Measurements from ENCODE around the gene RTP4.
A peak's percentile ranks its signal among the peaks of the same experiment; 100 is the strongest.
"Not testable (repeated sequence)": the region's sequence is repeated elsewhere in the genome, so short reads cannot be mapped to it uniquely, and the experiment has no call there.

The RTP4 gene

GRCh38 chr3:187370051-187370450 lies 1.9 kb downstream of the RTP4 start:
- no peak for FAIRE-seq

- FAIRE-seq = no peak
Measured at GRCh38 chr3:187375581-187375980, 7.4 kb downstream of the RTP4 start.

GRCh38 chr3:187377842-187378241 lies 9.7 kb downstream of the RTP4 start:
- no peak for FAIRE-seq

DNA sequence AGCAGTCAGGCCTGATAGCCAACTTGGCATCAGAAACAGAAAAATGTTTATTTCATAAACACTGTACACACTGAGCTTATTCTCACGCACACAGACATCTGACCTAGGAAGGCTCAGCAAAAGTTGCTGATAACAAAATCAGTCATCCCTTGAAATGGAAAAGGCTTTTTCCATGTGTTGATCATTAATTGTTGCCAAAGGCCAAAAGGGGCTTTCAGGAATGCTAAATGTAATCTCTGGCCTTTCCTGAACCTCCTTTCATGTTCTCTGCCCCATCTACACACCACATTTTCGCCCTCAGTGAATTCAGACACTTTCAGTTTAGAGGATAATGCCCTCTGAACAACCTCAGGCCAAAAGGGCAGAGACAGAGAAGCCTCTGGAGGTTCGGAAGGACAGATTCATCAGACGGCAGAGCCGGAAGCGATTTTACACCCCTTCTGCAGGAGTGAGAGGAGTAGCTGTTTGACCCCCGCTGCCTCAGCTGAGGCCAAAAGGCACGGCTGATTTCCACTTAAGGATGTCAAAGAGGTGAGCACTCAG lies 14.5 kb downstream of the RTP4 start:
- no peak for FAIRE-seq

- FAIRE-seq = no peak
Measured at GRCh38 chr3:187383246-187383645, 15.1 kb downstream of the RTP4 start.

DNA sequence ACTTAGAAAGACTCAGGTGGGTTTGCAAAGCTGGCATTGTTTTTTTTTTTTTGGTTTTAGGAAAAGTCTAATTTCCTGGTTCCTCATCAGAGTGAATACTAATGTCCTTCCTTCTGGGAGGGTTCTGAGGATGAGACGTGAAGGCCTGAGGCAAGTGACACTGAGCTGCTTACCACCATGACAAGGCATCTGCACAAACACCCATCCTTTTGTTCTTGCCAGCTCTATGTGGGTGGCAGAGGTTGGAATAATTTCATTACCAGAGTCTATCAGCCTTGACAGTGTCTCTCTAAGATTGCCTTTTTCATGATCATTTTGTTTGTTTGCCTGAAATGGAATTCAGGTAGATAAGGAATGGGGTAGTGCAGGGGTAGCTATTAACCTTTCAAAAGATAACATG lies 17.1 kb downstream of the RTP4 start:
- FAIRE-seq = no peak

- no peak for FAIRE-seq
Measured at GRCh38 chr3:187396661-187397060, 28.5 kb downstream of the RTP4 start.

DNA sequence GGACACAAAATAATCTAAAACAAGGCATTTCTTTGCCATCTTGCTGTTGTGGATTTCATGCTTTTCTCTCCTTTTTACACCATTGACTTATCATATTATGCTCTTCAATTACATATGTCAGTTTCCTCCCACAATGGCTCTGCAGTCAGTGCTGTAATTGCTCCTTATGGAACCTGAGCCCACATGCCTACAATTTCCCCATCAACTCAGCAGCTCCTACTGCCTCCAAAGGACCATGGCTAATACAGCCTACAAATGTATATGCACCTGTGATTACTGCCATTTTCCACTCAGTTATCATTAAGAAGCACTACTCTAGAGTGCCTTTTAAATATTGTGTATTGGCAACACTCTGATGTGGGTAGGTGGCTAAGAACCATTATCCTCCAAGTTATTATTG lies 30.8 kb downstream of the RTP4 start:
- no peak for FAIRE-seq

DNA sequence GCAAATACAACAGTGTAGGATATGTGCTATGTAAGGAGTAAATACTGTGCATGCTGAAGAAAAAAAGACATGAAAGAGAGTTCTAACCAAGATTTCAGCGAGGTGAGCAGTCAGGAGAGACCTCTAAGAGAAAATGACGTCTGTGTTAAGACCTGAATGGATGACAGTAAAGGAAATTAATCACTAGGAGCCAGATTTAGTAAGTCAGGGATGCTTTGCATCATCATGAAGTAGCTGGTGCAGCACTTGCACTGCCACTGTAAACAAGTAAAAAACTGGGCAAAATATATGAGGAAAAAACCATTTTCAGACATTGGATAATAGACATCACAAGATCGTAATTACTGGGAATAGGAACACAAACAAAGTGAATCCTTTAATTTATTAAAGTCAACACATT lies 32.6 kb downstream of the RTP4 start:
- FAIRE-seq = no peak

DNA sequence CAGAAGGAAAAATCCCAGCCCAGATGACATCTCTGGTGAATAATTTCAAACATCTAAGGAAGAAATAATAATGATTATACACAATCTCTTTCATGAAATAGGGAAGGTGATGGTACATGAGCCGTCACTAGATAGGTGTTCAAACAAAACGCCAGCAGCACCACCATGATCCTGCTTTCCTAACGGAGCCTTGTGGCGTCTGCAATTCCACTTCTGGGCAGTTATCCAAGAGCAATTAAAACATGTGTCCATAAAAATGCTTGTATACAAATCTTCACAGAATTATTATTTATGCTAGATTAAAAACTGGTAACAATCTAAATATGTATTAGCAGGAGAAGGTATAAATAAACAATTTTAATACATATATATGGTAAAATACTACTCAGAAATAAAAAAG lies 33.7 kb downstream of the RTP4 start:
- peak; percentile 33 for FAIRE-seq

DNA sequence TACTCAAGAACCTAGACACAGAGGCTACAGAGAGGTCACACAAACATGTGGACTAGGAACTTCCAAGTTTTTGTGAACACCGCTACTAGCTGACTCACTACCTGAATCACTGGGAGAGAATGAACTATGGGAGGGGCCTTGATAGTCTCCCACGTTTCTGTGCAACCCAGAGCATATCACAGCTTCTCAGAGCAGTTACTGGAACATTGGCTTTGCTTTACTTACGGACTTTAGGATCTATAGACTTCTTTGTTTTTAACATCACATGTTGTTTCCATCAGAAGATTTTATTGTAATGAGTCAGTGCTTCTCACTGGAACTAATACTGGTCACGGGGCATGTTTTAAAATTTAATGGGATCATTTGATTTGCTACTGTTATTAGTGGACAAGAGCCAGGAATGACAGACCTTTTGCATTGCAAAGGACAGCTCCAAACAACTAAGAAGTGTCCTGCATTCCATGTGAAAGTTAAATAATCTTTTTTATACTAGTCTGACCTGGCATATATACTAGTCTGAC lies 35.6 kb downstream of the RTP4 start:
- FAIRE-seq = no peak

GRCh38 chr3:187406927-187407326 lies 38.7 kb downstream of the RTP4 start:
- FAIRE-seq = no peak

DNA sequence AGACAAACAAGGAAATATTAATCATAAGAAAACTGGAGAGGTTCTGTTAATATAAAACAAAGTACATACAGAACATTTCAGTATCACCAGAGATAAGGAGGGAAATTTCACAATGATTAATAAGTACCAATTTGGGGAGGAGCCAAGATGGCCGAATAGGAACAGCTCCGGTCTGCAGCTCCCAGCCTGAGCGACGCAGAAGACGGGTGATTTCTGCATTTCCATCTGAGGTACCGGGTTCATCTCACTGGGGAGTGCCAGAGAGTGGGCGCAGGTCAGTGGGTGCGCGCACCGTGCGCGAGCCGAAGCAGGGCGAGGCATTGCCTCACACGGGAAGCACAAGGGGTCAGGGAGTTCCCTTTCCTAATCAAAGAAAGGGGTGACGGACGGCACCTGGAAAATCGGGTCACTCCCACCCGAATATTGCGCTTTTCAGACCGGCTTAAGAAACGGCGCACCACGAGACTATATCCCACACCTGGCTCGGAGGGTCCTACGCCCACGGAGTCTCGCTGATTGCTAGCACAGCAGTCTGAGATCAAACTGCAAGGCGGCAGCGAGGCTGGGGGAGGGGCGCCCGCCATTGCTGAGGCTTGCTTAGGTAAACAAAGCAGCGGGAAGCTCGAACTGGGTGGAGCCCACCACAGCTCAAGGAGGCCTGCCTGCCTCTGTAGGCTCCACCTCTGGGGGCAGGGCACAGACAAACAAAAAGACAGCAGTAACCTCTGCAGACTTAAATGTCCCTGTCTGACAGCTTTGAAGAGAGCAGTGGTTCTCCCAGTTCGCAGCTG lies 44.0 kb downstream of the RTP4 start:
- not testable (repeated sequence) for FAIRE-seq

All from islet of Langerhans (tissue), 1 donor.